MCF 10A (cell line): ENCODE measurements around the gene ZC3H7A. TPM values are rescaled to one million over a fixed set of nuclear protein-coding genes. Genes with fewer than 3 reads are reported as not detected.

Experiments
- BruUV-seq: library from RNA; stranded (reverse); fragments of 400-500 nt; replicated peaks from 2 replicates; lab custom pipeline; 2021; lab: Mats Ljungman, UMichigan
- CTCF ChIA-PET: fragments of 300-600 bp; sonication (Branson Sonifier 250); formaldehyde crosslinking; extraction: SDS; loops from one replicate; lab custom pipeline; 2021; ENCODE audit warnings: antibody characterized with exemption, inconsistent platforms; lab: Yijun Ruan, JAX
- POLR2A ChIA-PET: fragments of 300-600, 350-650 bp; sonication (Branson Sonifier 250); formaldehyde crosslinking; extraction: SDS; loops from one replicate; lab custom pipeline; 2020; ENCODE audit warnings: antibody characterized with exemption, inconsistent platforms; lab: Yijun Ruan, JAX
- DNase-seq: peaks from one replicate; pipeline ENCODE4 v3.0.0-alpha.2; 2018; ENCODE audit not compliant: unreplicated experiment
- H3K27ac Mint-ChIP-seq: one replicate; pipeline ENCODE4 v1.8.0; 2022; ENCODE audit warnings: mild to moderate bottlenecking, low read depth, mixed read lengths; ENCODE audit not compliant: unreplicated experiment
- H3K27me3 Mint-ChIP-seq: one replicate; pipeline ENCODE4 v1.8.0; 2022; ENCODE audit warnings: mixed read lengths; ENCODE audit not compliant: insufficient read depth, unreplicated experiment
- H3K36me3 Mint-ChIP-seq: one replicate; pipeline ENCODE4 v1.8.0; 2022; ENCODE audit warnings: mild to moderate bottlenecking, moderate library complexity, mixed read lengths; ENCODE audit not compliant: insufficient read depth, unreplicated experiment
- H3K4me1 Mint-ChIP-seq: one replicate; pipeline ENCODE4 v1.8.0; 2022; ENCODE audit warnings: mixed read lengths; ENCODE audit not compliant: insufficient read depth, unreplicated experiment
- H3K4me3 Mint-ChIP-seq: one replicate; pipeline ENCODE4 v1.8.0; 2022; ENCODE audit warnings: mild to moderate bottlenecking, moderate library complexity, mixed read lengths; ENCODE audit not compliant: unreplicated experiment
- H3K9me3 Mint-ChIP-seq: one replicate; pipeline ENCODE4 v1.8.0; 2022; ENCODE audit warnings: mixed read lengths; ENCODE audit not compliant: unreplicated experiment
- CTCF ChIP-seq: fragments of 200-600 bp; IDR thresholded peaks from one replicate; pipeline ENCODE4 v1.8.0; 2022; ENCODE audit warnings: antibody characterized with exemption, mild to moderate bottlenecking; ENCODE audit not compliant: unreplicated experiment
- intact Hi-C: fragments of 100-400 bp; cut with micrococcal nuclease; formaldehyde crosslinking; loops from 2 replicates; pipeline ENCODE4 v1.14.1; 2022
- total RNA-seq: library from RNA; stranded (reverse); gene quantifications from 2 replicates; pipeline ENCODE4 v1.2.3, GENCODE V29; 2022

ZC3H7A gene
- total RNA-seq, 1 experiment from 2014 or later = 66.9 TPM

DNA sequence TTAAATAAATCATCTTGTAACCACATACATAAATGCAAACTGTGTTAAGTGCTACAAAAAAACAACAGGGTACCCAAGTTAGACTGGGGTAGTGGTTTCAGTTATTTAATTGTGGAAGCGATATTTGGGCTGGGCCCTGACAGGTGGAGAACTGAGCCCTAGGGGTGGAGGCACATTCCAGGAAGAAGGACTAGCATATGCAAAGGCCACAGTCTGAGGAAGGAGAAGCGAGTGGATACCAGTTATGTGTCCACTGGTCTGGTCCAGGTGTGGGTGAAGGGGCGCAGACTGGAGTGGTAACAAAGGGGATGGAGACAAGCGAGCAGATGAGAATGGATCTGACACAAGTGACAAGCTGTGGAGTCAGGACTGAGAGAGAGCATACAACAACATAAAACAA lies 77.3 kb downstream of the ZC3H7A start:
- Mint-ChIP-seq H3K4me3 (no peak overlapping the region), H3K36me3 (peaks cover 69% of the 10 kb centered on the region), H3K4me1 (no peaks in the 10 kb centered on the region), H3K9me3 (no peaks in the 10 kb centered on the region), H3K27me3 (no peaks in the 10 kb centered on the region), H3K27ac (no peak overlapping the region)
- POLR2A ChIA-PET = interaction anchor here (1.5 to 2.2 kb wide), 2 partner anchors 23 to 324 kb away, joined by 5 read pairs; partner anchors contain the start of gene TXNDC11
- no peak for TF ChIP-seq CTCF
- intact Hi-C loops = loop anchor here (10.0 kb wide), 1 partner anchor 745 kb away; no protein-coding TSS in a partner anchor
- CTCF ChIA-PET = interaction anchor here (1.1 to 2.6 kb wide), 3 partner anchors 12 to 324 kb away, joined by 3 to 14 read pairs (median 5); no protein-coding TSS in a partner anchor
- no TSS peak for BruUV-seq
- no peak for DNase-seq

- POLR2A ChIA-PET = interaction anchor here (1.5 to 2.2 kb wide), 2 partner anchors 23 to 323 kb away, joined by 5 read pairs; partner anchors contain the start of gene TXNDC11
- peaks cover 69% of the 10 kb centered on the region for H3K36me3 Mint-ChIP-seq
- intact Hi-C loops = loop anchor here (10.0 kb wide), 1 partner anchor 744 kb away; no protein-coding TSS in a partner anchor
- no TSS peak for BruUV-seq
- H3K9me3 Mint-ChIP-seq = no peaks in the 10 kb centered on the region
- no peak for DNase-seq
- H3K27ac Mint-ChIP-seq = no peak overlapping the region
- no peak for TF ChIP-seq CTCF
- H3K4me1 Mint-ChIP-seq = no peaks in the 10 kb centered on the region
- H3K4me3 Mint-ChIP-seq = no peak overlapping the region
- CTCF ChIA-PET = interaction anchor here (0.7 to 2.6 kb wide), 4 partner anchors 12 to 323 kb away, joined by 3 to 14 read pairs (median 4); no protein-coding TSS in a partner anchor
- H3K27me3 Mint-ChIP-seq = no peaks in the 10 kb centered on the region
Observed at GRCh38 chr16:11719171-11719570, 77.9 kb downstream of the ZC3H7A start.

- Mint-ChIP-seq H3K4me1 (no peaks in the 10 kb centered on the region), H3K36me3 (peaks cover 67% of the 10 kb centered on the region), H3K9me3 (no peaks in the 10 kb centered on the region), H3K27me3 (no peaks in the 10 kb centered on the region), H3K27ac (no peak overlapping the region), H3K4me3 (no peak overlapping the region)
- intact Hi-C loops = loop anchor here (10.0 kb wide), 1 partner anchor 743 kb away; no protein-coding TSS in a partner anchor
- ChIA-PET POLR2A (interaction anchor here (0.7 kb wide), 1 partner anchor 557 kb away, joined by 4 read pairs; no protein-coding TSS in a partner anchor), CTCF (interaction anchor here (0.5 to 5.2 kb wide), 8 partner anchors 19 to 763 kb away, joined by 3 to 79 read pairs (median 4); no protein-coding TSS in a partner anchor)
- no peak for TF ChIP-seq CTCF
- no TSS peak for BruUV-seq
- DNase-seq = no peak
Observed at GRCh38 chr16:11717811-11718210, 79.2 kb downstream of the ZC3H7A start.

- Mint-ChIP-seq H3K9me3 (no peaks in the 10 kb centered on the region), H3K4me1 (no peaks in the 10 kb centered on the region), H3K36me3 (peaks cover 65% of the 10 kb centered on the region), H3K27ac (no peak overlapping the region), H3K4me3 (no peak overlapping the region), H3K27me3 (no peaks in the 10 kb centered on the region)
- intact Hi-C loops = loop anchor here (10.0 kb wide), 1 partner anchor 742 kb away; no protein-coding TSS in a partner anchor
- no peak for DNase-seq
- BruUV-seq = no TSS peak
- ChIA-PET POLR2A (interaction anchor here (0.5 to 2.8 kb wide), 4 partner anchors 22 to 320 kb away, joined by 3 to 7 read pairs (median 3); partner anchors contain the start of gene TXNDC11), CTCF (interaction anchor here (1.1 to 10.6 kb wide), 5 partner anchors 15 to 319 kb away, joined by 3 to 127 read pairs (median 7); no protein-coding TSS in a partner anchor)
- no peak for TF ChIP-seq CTCF
Observed at GRCh38 chr16:11716336-11716735, 80.7 kb downstream of the ZC3H7A start.
